Gastrocnemius medialis (tissue), 4 donors: ENCODE results near the gene FARP1.

Source experiments
- POLR2A ChIP-seq, 2 donors: fragments of 450-650 bp; IDR thresholded peaks; one replicate each; pipeline ENCODE4 v1.6.1; 2017; ENCODE audit warnings: antibody characterized with exemption in 2 of 2, mild to moderate bottlenecking in 2 of 2, moderate library complexity in 2 of 2
- TF ChIP-seq, protein P1 (sequence below), 5 experiments: fragments of 450-650 bp in 3 of 5; fragments of 200-600 bp in 2 of 5; sonication (generic) in 2 of 5; IDR thresholded peaks in 4 of 5; conservative IDR thresholded peaks in 1 of 5; 1 replicate in 4 of 5; 2 replicates in 1 of 5; pipeline ENCODE4 v1.5.1; 2016 to 2019; ENCODE audit warnings: antibody characterized with exemption in 5 of 5, mild to moderate bottlenecking in 3 of 5, moderate library complexity in 3 of 5

- TF ChIP-seq, protein P1, sequence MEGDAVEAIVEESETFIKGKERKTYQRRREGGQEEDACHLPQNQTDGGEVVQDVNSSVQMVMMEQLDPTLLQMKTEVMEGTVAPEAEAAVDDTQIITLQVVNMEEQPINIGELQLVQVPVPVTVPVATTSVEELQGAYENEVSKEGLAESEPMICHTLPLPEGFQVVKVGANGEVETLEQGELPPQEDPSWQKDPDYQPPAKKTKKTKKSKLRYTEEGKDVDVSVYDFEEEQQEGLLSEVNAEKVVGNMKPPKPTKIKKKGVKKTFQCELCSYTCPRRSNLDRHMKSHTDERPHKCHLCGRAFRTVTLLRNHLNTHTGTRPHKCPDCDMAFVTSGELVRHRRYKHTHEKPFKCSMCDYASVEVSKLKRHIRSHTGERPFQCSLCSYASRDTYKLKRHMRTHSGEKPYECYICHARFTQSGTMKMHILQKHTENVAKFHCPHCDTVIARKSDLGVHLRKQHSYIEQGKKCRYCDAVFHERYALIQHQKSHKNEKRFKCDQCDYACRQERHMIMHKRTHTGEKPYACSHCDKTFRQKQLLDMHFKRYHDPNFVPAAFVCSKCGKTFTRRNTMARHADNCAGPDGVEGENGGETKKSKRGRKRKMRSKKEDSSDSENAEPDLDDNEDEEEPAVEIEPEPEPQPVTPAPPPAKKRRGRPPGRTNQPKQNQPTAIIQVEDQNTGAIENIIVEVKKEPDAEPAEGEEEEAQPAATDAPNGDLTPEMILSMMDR (IDR thresholded peaks at IDR 0.05 in 4 of 5, conservative IDR thresholded peaks at IDR 0.05 in 1 of 5) = no peak
- no peak for TF ChIP-seq POLR2A (IDR thresholded peaks at IDR 0.05)
Measured at GRCh38 chr13:98399756-98400155, 256.9 kb downstream of the FARP1 start.
